Measurements from ENCODE around the gene ISX. TPM values are rescaled to one million over a fixed set of nuclear protein-coding genes. Genes with fewer than 3 reads are reported as not detected.

ISX gene
- total RNA-seq, 2 experiments from 2014 or later, result not detected

GRCh38 chr22:35032571-35032970 lies 33.4 kb upstream of the ISX start:
- Histone ChIP-seq H3K9me3 (ENCODE audit: low read length) (no peaks in the 10 kb centered on the region), H3K9me2 (ENCODE audit: insufficient read depth, low read length) (no peaks in the 10 kb centered on the region), H3K27ac (ENCODE audit: low read depth, low read length, poor library complexity, severe bottlenecking) (no peak overlapping the region), H4K20me1 (ENCODE audit: insufficient read depth, low read length) (no peaks in the 10 kb centered on the region), H3K4me1 (ENCODE audit: insufficient read depth, low read length, poor library complexity, severe bottlenecking) (no peaks in the 10 kb centered on the region), H3K79me2 (ENCODE audit: insufficient read depth, low read depth, low read length) (no peaks in the 10 kb centered on the region), H2AFZ (ENCODE audit: low read length) (no peak overlapping the region), H3K4me3 (ENCODE audit: low read depth, low read length, poor library complexity, severe bottlenecking) (no peak overlapping the region), H3K36me3 (ENCODE audit: insufficient read depth, low read length) (no peaks in the 10 kb centered on the region), H3K4me2 (ENCODE audit: low read length) (no peak overlapping the region)
- no peak for DNase-seq (ENCODE audit: low spot score)
- intact Hi-C loops (cut with micrococcal nuclease; ENCODE audit: unreplicated experiment), result no loop called here
- ChIA-PET CTCF (ENCODE audit: unreplicated experiment) (no interaction called here), POLR2A (no interaction called here)
- no peak for TF ChIP-seq CTCF (conservative IDR thresholded peaks at IDR 0.05; ENCODE audit: low read length)
- TF ChIP-seq EZH2phosphoT487 (IDR thresholded peaks at IDR 0.05; ENCODE audit: borderline replicate concordance, low read depth, low read length), result no peak
- no TSS peak for BruUV-seq (replicated peaks)

- Histone ChIP-seq H4K20me1 (ENCODE audit: insufficient read depth, low read length) (no peaks in the 10 kb centered on the region), H3K4me1 (ENCODE audit: insufficient read depth, low read length, poor library complexity, severe bottlenecking) (no peaks in the 10 kb centered on the region), H2AFZ (ENCODE audit: low read length) (no peak overlapping the region), H3K9me3 (ENCODE audit: low read length) (no peaks in the 10 kb centered on the region), H3K9me2 (ENCODE audit: insufficient read depth, low read length) (no peaks in the 10 kb centered on the region), H3K4me2 (ENCODE audit: low read length) (no peak overlapping the region), H3K36me3 (ENCODE audit: insufficient read depth, low read length) (no peaks in the 10 kb centered on the region), H3K27ac (ENCODE audit: low read depth, low read length, poor library complexity, severe bottlenecking) (no peak overlapping the region), H3K4me3 (ENCODE audit: low read depth, low read length, poor library complexity, severe bottlenecking) (no peak overlapping the region), H3K79me2 (ENCODE audit: insufficient read depth, low read depth, low read length) (no peaks in the 10 kb centered on the region)
- ChIA-PET POLR2A (no interaction called here), CTCF (ENCODE audit: unreplicated experiment) (no interaction called here)
- intact Hi-C loops (cut with micrococcal nuclease; ENCODE audit: unreplicated experiment), result no loop called here
- no TSS peak for BruUV-seq (replicated peaks)
- TF ChIP-seq CTCF (conservative IDR thresholded peaks at IDR 0.05; ENCODE audit: low read length) (no peak), EZH2phosphoT487 (IDR thresholded peaks at IDR 0.05; ENCODE audit: borderline replicate concordance, low read depth, low read length) (no peak)
- no peak for DNase-seq (ENCODE audit: low spot score)
Observed at GRCh38 chr22:35033635-35034296, 32.2 kb upstream of the ISX start.

- ChIA-PET CTCF (ENCODE audit: unreplicated experiment) (no interaction called here), POLR2A (interaction anchor here (0.7 kb wide), 1 partner anchor 1088 kb away, joined by 3 read pairs; no protein-coding TSS in a partner anchor)
- H3K4me1 ChIP-seq (ENCODE audit: insufficient read depth, low read length, poor library complexity, severe bottlenecking), result no peaks in the 10 kb centered on the region
- no peak overlapping the region for H2AFZ ChIP-seq (ENCODE audit: low read length)
- H3K27ac ChIP-seq (ENCODE audit: low read depth, low read length, poor library complexity, severe bottlenecking), result no peak overlapping the region
- no peaks in the 10 kb centered on the region for H3K79me2 ChIP-seq (ENCODE audit: insufficient read depth, low read depth, low read length)
- H3K4me3 ChIP-seq (ENCODE audit: low read depth, low read length, poor library complexity, severe bottlenecking), result no peak overlapping the region
- TF ChIP-seq EZH2phosphoT487 (IDR thresholded peaks at IDR 0.05; ENCODE audit: borderline replicate concordance, low read depth, low read length), result no peak
- no peak for TF ChIP-seq CTCF (conservative IDR thresholded peaks at IDR 0.05; ENCODE audit: low read length)
- intact Hi-C loops (cut with micrococcal nuclease; ENCODE audit: unreplicated experiment), result no loop called here
- H4K20me1 ChIP-seq (ENCODE audit: insufficient read depth, low read length), result no peaks in the 10 kb centered on the region
- no peak overlapping the region for H3K4me2 ChIP-seq (ENCODE audit: low read length)
- H3K9me3 ChIP-seq (ENCODE audit: low read length), result no peaks in the 10 kb centered on the region
- DNase-seq (ENCODE audit: low spot score), result no peak
- no peaks in the 10 kb centered on the region for H3K36me3 ChIP-seq (ENCODE audit: insufficient read depth, low read length)
- no peaks in the 10 kb centered on the region for H3K9me2 ChIP-seq (ENCODE audit: insufficient read depth, low read length)
- BruUV-seq (replicated peaks), result no TSS peak
Observed at GRCh38 chr22:35034963-35035362, 31.0 kb upstream of the ISX start.

All from OCI-LY7 (cell line).